HFFc6 (cell line): ENCODE data around the gene EGLN1. TPM values are rescaled to one million over a fixed set of nuclear protein-coding genes. Genes with fewer than 3 reads are reported as not detected.

Experiments
- DNase-seq: peaks from one replicate; pipeline ENCODE4 v3.0.0-alpha.2; 2018
- H3K27ac Mint-ChIP-seq: 2 replicates; pipeline ENCODE4 v1.8.0; 2020; ENCODE audit warnings: mild to moderate bottlenecking, mixed read lengths
- H3K27me3 Mint-ChIP-seq: 2 replicates; pipeline ENCODE4 v1.8.0; 2021; ENCODE audit warnings: mild to moderate bottlenecking, moderate library complexity, mixed read lengths; ENCODE audit not compliant: insufficient read depth
- H3K36me3 Mint-ChIP-seq: 2 replicates; pipeline ENCODE4 v1.8.0; 2021; ENCODE audit warnings: low read depth, mixed read lengths
- H3K4me1 Mint-ChIP-seq: 2 replicates; pipeline ENCODE4 v1.8.0; 2020; ENCODE audit warnings: low read depth, mixed read lengths
- H3K4me3 Mint-ChIP-seq: 2 replicates; pipeline ENCODE4 v1.8.0; 2020; ENCODE audit warnings: mild to moderate bottlenecking, moderate library complexity, mixed read lengths
- H3K9me3 Mint-ChIP-seq: 2 replicates; pipeline ENCODE4 v1.8.0; 2020; ENCODE audit warnings: mild to moderate bottlenecking, mixed read lengths
- CTCF ChIP-seq: fragments of 200-600 bp; sonication (generic); IDR thresholded peaks from 2 replicates; pipeline ENCODE4 v1.5.0; 2021; ENCODE audit warnings: antibody characterized with exemption, mild to moderate bottlenecking
- total RNA-seq, 6 experiments: library from RNA; stranded (reverse); fragmentation: NEBNext Ultra II Directional; extraction: Animal tissue kit (Norgen Biotek cat#: 25700); gene quantifications; 2 replicates in 1 of 6; 3 replicates in 5 of 6; pipeline ENCODE4 v1.2.3, GENCODE V29; 2021

EGLN1 gene
- total RNA-seq, 6 experiments from 2014 or later = 22.5 to 31.8 (median 26.0) TPM

GRCh38 chr1:231372501-231372900, 49.6 kb downstream of the EGLN1 start:
- Mint-ChIP-seq H3K27ac (no peak overlapping the region; the same call in 1 of the 2 replicates), H3K27me3 (no peaks in the 10 kb centered on the region), H3K4me1 (peaks cover 25% of the 10 kb centered on the region), H3K36me3 (no peaks in the 10 kb centered on the region), H3K4me3 (no peak overlapping the region), H3K9me3 (no peaks in the 10 kb centered on the region)
- no peak for DNase-seq
- TF ChIP-seq CTCF = no peak

GRCh38 chr1:231369282-231369681, 52.8 kb downstream of the EGLN1 start:
- DNase-seq = no peak
- Mint-ChIP-seq H3K9me3 (no peaks in the 10 kb centered on the region), H3K27me3 (no peaks in the 10 kb centered on the region), H3K27ac (no peak overlapping the region), H3K36me3 (no peaks in the 10 kb centered on the region), H3K4me3 (no peak overlapping the region), H3K4me1 (peaks cover 14% of the 10 kb centered on the region; the same call in 1 of the 2 replicates)
- peak; percentile 41 for TF ChIP-seq CTCF

- no peak for DNase-seq
- no peaks in the 10 kb centered on the region for H3K9me3 Mint-ChIP-seq
- H3K4me1 Mint-ChIP-seq = peaks cover 15% of the 10 kb centered on the region
- no peak overlapping the region for H3K4me3 Mint-ChIP-seq
- H3K27ac Mint-ChIP-seq = no peak overlapping the region
- TF ChIP-seq CTCF = no peak
- H3K27me3 Mint-ChIP-seq = no peaks in the 10 kb centered on the region
- peaks cover 16% of the 10 kb centered on the region for H3K36me3 Mint-ChIP-seq
Measured at GRCh38 chr1:231364192-231364591, 57.9 kb downstream of the EGLN1 start.

- Mint-ChIP-seq H3K9me3 (no peaks in the 10 kb centered on the region), H3K4me3 (no peak overlapping the region), H3K36me3 (peaks cover 16% of the 10 kb centered on the region), H3K27ac (no peak overlapping the region), H3K4me1 (peaks cover 17% of the 10 kb centered on the region), H3K27me3 (no peaks in the 10 kb centered on the region)
- no peak for TF ChIP-seq CTCF
- no peak for DNase-seq
Measured at GRCh38 chr1:231363624-231364023, 58.5 kb downstream of the EGLN1 start.

- H3K9me3 Mint-ChIP-seq = no peaks in the 10 kb centered on the region
- no peaks in the 10 kb centered on the region for H3K27me3 Mint-ChIP-seq
- no peak overlapping the region for H3K27ac Mint-ChIP-seq
- TF ChIP-seq CTCF = no peak
- peaks cover 16% of the 10 kb centered on the region for H3K36me3 Mint-ChIP-seq
- peaks cover 27% of the 10 kb centered on the region for H3K4me1 Mint-ChIP-seq
- DNase-seq = no peak
- no peak overlapping the region for H3K4me3 Mint-ChIP-seq
Measured at GRCh38 chr1:231362325-231362724, 59.8 kb downstream of the EGLN1 start.

- DNase-seq = peak; percentile 85
- Mint-ChIP-seq H3K36me3 (peaks cover 16% of the 10 kb centered on the region), H3K9me3 (no peaks in the 10 kb centered on the region), H3K4me3 (no peak overlapping the region), H3K27ac (peak overlapping the region; percentile 75), H3K4me1 (peaks cover 27% of the 10 kb centered on the region), H3K27me3 (no peaks in the 10 kb centered on the region)
- no peak for TF ChIP-seq CTCF
Measured at GRCh38 chr1:231359113-231359512, 63.0 kb downstream of the EGLN1 start.
